ENCODE results near the gene PRIM2.
"Not testable (repeated sequence)": the region's sequence is repeated elsewhere in the genome, so short reads cannot be mapped to it uniquely, and the experiment has no call there.

The PRIM2 gene

GRCh38 chr6:57529755-57530154, 212.3 kb downstream of the PRIM2 start:
- intact Hi-C loops (cut with DNase I); DNase-seq: not testable (repeated sequence)

DNA sequence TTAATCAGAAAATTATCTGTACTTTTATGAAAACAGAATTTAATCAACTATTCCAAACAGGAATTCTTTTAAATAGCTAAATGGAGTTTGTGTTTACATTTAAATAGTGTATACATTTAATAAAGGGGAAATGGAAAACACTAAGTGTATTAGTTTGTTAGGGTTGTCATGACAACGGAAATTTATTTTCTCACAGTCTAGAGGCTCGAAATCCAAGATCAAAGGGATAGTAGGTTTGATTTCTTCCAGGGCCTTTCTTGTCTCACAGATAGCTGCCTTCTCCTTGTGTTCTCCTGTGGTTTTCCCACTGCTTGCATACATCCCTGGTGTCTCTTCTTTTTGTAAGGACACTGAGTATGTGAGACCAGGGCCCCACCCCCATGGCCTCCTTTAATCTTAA, 215.2 kb downstream of the PRIM2 start:
- intact Hi-C loops (cut with DNase I); DNase-seq: not testable (repeated sequence)

- intact Hi-C loops (cut with DNase I); DNase-seq: not testable (repeated sequence)
These were observed 217.7 kb downstream of the PRIM2 start for GRCh38 chr6:57535121-57535520.

- intact Hi-C loops (cut with DNase I), result not testable (repeated sequence)
- peak in 8 of 42 donors; percentile 2 to 40 (median 18) for DNase-seq
These were observed 218.6 kb downstream of the PRIM2 start for GRCh38 chr6:57535994-57536393.

DNA sequence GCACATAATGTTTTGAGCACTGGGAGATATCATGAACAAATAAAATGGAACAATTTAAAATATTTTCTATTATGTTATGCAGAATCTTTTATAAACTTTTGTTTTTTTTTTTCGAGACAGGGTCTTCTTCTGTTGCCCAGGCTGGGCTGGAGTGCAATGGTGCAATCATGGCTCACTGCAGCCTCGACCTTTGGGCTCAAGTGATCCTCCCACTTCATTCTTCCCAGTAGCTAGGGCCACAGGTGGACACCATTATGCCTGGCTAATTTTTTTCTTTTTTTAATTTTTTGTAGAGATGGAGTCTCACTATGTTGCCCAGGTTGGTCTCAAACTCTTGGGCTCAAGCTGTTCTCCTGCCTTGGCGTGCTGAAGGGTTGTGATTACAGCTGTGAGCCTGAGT, 220.5 kb downstream of the PRIM2 start:
- not testable (repeated sequence) for DNase-seq

GRCh38 chr6:57551961-57552360, 234.5 kb downstream of the PRIM2 start:
- DNase-seq, result not testable (repeated sequence)

More for the DNA sequence above, 220.5 kb downstream of the PRIM2 start:
- intact Hi-C loops (cut with DNase I), result not testable (repeated sequence)

DNA sequence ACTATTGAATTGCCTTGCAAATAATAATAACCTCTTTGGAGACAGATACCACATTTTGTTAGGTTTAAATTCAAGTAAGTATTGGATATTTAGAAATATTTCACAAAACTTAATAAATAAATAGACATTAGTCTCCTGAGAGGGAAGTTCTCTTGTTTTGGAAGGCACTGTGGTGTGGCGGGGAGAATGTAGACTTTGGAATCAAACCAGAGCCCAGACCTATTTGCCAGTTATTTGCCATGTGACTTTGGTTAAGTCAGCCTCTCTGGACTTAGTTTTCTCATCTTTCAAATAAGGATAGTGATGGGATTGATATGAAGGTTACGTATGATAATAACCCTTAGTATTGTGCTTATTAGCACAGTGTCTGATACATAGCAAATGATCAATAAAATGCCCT, 240.4 kb downstream of the PRIM2 start:
- intact Hi-C loops (cut with DNase I); DNase-seq: not testable (repeated sequence)

More at GRCh38 chr6:57551961-57552360, 234.5 kb downstream of the PRIM2 start:
- intact Hi-C loops (cut with DNase I), result not testable (repeated sequence)

GRCh38 chr6:57559170-57559569, 241.7 kb downstream of the PRIM2 start:
- intact Hi-C loops (cut with DNase I); DNase-seq: not testable (repeated sequence)

DNA sequence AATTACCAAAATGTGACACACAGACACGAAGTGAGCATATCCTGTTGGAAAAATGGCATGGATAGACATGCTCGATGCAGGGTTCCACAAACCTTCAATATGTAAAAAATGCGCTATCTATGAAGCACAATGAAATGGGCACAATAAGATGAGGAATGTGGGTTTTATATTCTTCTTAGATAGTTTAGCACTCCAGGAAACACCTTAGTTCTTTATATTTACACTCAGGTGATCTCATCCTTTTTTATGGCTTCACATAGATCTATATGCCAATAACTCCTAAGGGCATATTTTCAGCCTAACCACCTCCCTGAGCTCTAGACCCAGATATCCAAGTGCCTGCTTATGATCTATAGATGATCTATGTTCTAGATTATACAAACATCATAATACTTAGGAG, 244.8 kb downstream of the PRIM2 start:
- intact Hi-C loops (cut with DNase I); DNase-seq: not testable (repeated sequence)

- intact Hi-C loops (cut with DNase I), result not testable (repeated sequence)
These were observed 254.7 kb downstream of the PRIM2 start for GRCh38 chr6:57572119-57572518.

GRCh38 chr6:57572844-57573243, 255.4 kb downstream of the PRIM2 start:
- DNase-seq; intact Hi-C loops (cut with DNase I): not testable (repeated sequence)

More at GRCh38 chr6:57572119-57572518, 254.7 kb downstream of the PRIM2 start:
- peak in 1 of 42 donors; percentile 5 for DNase-seq

- intact Hi-C loops (cut with DNase I), result not testable (repeated sequence)
These were observed 259.6 kb downstream of the PRIM2 start for GRCh38 chr6:57577023-57577422.

GRCh38 chr6:57579489-57579888, 262.1 kb downstream of the PRIM2 start:
- intact Hi-C loops (cut with DNase I); DNase-seq: not testable (repeated sequence)

More at GRCh38 chr6:57577023-57577422, 259.6 kb downstream of the PRIM2 start:
- DNase-seq, result not testable (repeated sequence)

GRCh38 chr6:57581586-57581985, 264.2 kb downstream of the PRIM2 start:
- DNase-seq; intact Hi-C loops (cut with DNase I): not testable (repeated sequence)

DNA sequence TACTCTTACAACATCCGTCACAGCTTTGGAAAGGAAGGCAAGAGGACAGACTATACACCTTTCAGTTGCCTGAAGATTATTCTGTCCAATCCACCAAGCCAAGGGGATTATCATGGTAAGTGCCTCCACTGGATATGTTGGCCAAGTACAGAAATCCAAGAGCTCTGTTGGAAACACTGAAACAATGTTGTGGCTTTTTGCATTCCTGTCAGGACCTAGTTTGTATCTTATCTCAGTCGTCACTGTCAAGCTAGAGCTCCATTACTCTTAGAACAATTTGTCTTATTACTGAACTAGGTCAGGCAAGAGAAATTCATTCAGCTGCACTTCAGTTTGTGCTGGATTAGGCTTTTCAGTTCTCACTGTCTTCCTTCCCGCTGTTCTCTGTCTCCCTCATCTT, 283.7 kb downstream of the PRIM2 start:
- peak in 8 of 42 donors; percentile 8 to 44 (median 11) for DNase-seq
- intact Hi-C loops (cut with DNase I), result not testable (repeated sequence)

DNA sequence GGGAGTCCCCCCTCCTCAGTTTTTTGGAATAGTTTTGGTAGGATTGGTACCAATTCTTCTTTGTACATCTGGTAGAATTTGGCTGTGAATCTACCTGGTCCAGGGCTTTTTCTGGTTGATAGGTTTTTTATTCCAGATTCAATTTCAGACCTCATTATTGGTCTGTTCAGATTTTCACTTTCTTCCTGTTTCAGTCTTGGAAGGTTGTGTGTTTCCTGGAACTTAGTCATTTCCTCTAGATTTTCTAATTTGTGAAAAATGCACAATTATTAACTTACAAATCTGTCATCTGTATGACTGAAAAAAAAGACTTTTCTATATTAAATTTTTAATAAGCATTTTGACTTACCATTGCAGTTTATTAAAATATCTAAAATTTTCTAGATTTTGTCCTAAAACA, 287.9 kb downstream of the PRIM2 start:
- intact Hi-C loops (cut with DNase I); DNase-seq: not testable (repeated sequence)

- intact Hi-C loops (cut with DNase I); DNase-seq: not testable (repeated sequence)
These were observed 288.9 kb downstream of the PRIM2 start for GRCh38 chr6:57606331-57606730.

DNA sequence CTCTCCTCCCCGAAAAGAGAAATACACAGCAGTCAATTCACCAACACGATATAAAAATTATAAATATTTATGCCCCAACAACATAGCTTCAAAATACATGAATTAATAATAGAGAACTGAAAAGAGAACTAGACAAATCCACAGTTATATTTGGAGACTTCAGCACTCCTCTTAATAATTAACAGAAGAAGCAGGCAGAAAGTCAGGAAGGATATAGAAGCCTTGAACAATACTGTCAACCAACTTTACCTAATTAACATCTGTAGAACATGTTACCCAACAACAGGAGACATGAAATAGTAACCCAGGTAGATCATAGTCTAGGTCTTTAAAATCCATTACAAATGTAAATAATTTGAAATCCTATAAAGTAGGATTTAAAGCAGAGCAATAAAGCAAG, 293.2 kb downstream of the PRIM2 start:
- DNase-seq; intact Hi-C loops (cut with DNase I): not testable (repeated sequence)

GRCh38 chr6:57618959-57619358, 301.5 kb downstream of the PRIM2 start:
- intact Hi-C loops (cut with DNase I); DNase-seq: not testable (repeated sequence)

DNA sequence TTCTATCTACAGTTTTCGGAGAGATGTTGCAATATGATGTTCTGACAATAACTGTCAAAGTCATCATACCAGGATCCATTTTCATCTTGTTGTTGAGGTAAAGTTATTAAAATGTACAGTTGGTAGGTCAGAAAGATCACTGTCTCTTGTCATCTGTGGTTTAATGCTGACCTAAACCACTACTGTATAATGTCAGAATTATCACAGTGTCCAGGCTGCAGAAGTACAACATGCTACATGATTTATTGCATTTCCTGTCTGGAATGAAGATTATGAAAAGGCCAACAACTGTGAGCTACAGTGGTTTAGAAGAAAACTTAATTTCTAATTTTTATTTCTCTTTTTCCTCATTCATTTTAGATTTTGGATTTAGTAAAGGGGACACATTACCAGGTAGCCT, 314.3 kb downstream of the PRIM2 start:
- DNase-seq; intact Hi-C loops (cut with DNase I): not testable (repeated sequence)

GRCh38 chr6:57658526-57658925, 341.1 kb downstream of the PRIM2 start:
- intact Hi-C loops (cut with DNase I); DNase-seq: not testable (repeated sequence)

Measured in head of caudate nucleus (tissue), 42 donors.